Activated CD8-positive, alpha-beta T cell treated with anti-CD3 and anti-CD28 coated beads for 36 hours (primary cell): ENCODE measurements around the gene SLAMF1. TPM values are rescaled to one million over a fixed set of nuclear protein-coding genes. Genes with fewer than 3 reads are reported as not detected.
A peak's percentile ranks its signal among the peaks of the same experiment; 100 is the strongest.

Experiments
- ATAC-seq: fragments of 200-7000 bp; cut with Tn5 transposase; one replicate; pipeline ENCODE4 v1.10.0; 2021; ENCODE audit warnings: mild to moderate bottlenecking, moderate library complexity
- CTCF ChIA-PET: fragments of 350-600 bp; sonication (Branson Sonifier 250); formaldehyde crosslinking; loops from one replicate; lab custom pipeline; 2021; ENCODE audit warnings: antibody characterized with exemption; lab: Charles Lee
- POLR2A ChIA-PET: fragments of 350-600 bp; sonication (Branson Sonifier 250); formaldehyde crosslinking; loops from one replicate; lab custom pipeline; 2021; ENCODE audit warnings: antibody characterized with exemption; lab: Charles Lee
- DNase-seq: peaks from one replicate; pipeline ENCODE4 v3.0.0-alpha.2; 2020
- H3K27ac Mint-ChIP-seq: one replicate; pipeline ENCODE4 v1.8.0; 2021; ENCODE audit warnings: mild to moderate bottlenecking, mixed read lengths
- H3K27me3 Mint-ChIP-seq: one replicate; pipeline ENCODE4 v1.8.0; 2021; ENCODE audit warnings: mixed read lengths
- H3K36me3 Mint-ChIP-seq: one replicate; pipeline ENCODE4 v1.8.0; 2021; ENCODE audit warnings: low read depth, mixed read lengths
- H3K4me1 Mint-ChIP-seq: one replicate; pipeline ENCODE4 v1.8.0; 2021; ENCODE audit warnings: low read depth, mixed read lengths
- H3K4me3 Mint-ChIP-seq: one replicate; pipeline ENCODE4 v1.8.0; 2021; ENCODE audit warnings: mild to moderate bottlenecking, moderate library complexity, mixed read lengths
- H3K9me3 Mint-ChIP-seq: one replicate; pipeline ENCODE4 v1.8.0; 2021; ENCODE audit warnings: mixed read lengths
- CTCF ChIP-seq: fragments of 200-600 bp; IDR thresholded peaks from one replicate; pipeline ENCODE4 v1.8.0; 2022; ENCODE audit warnings: antibody characterized with exemption, mild to moderate bottlenecking
- intact Hi-C: fragments of 100-400 bp; cut with micrococcal nuclease; formaldehyde crosslinking; loops from one replicate; pipeline ENCODE4 v1.10.0; 2022
- total RNA-seq, 2 experiments: library from RNA; stranded (reverse); gene quantifications; one replicate each; pipeline ENCODE4 v1.2.3, GENCODE V29; 2021

The SLAMF1 gene
- total RNA-seq, 2 experiments from 2014 or later, result 65.9 to 67.8 TPM

- ATAC-seq (no peak), DNase-seq (no peak)
- intact Hi-C loops, result loop anchor here (2.0 to 5.0 kb wide), 4 partner anchors 40 to 270 kb away; partner anchors contain the start of gene ITLN2
- Mint-ChIP-seq H3K27me3 (no peaks in the 10 kb centered on the region), H3K4me3 (no peak overlapping the region), H3K36me3 (peaks cover 90% of the 10 kb centered on the region), H3K27ac (peak overlapping the region; percentile 95), H3K9me3 (peaks cover 3% of the 10 kb centered on the region), H3K4me1 (peaks cover 71% of the 10 kb centered on the region)
- POLR2A ChIA-PET, result interaction anchor here (0.8 to 5.3 kb wide), 5 partner anchors 24 to 74 kb away, joined by 3 to 43 read pairs (median 3); partner anchors contain the start of gene CD48
- CTCF ChIA-PET, result interaction anchor here (0.8 to 8.9 kb wide), 27 partner anchors 8 to 316 kb away, joined by 3 to 106 read pairs (median 4); partner anchors contain the start of genes CD48, ITLN2 and SLAMF7
- TF ChIP-seq CTCF, result no peak
Measured at GRCh38 chr1:160681891-160682140, 35.0 kb upstream of the SLAMF1 start.

- H3K4me3 Mint-ChIP-seq, result no peak overlapping the region
- peak; percentile 74 for ATAC-seq
- no peaks in the 10 kb centered on the region for H3K27me3 Mint-ChIP-seq
- peak; percentile 96 for DNase-seq
- peak; percentile 97 for TF ChIP-seq CTCF
- no peaks in the 10 kb centered on the region for H3K9me3 Mint-ChIP-seq
- H3K36me3 Mint-ChIP-seq, result peaks cover 85% of the 10 kb centered on the region
- intact Hi-C loops, result loop anchor here (5.0 kb wide), 3 partner anchors 41 to 271 kb away; partner anchors contain the start of gene ITLN2
- peak overlapping the region; percentile 95 for H3K27ac Mint-ChIP-seq
- CTCF ChIA-PET, result interaction anchor here (0.7 to 8.9 kb wide), 37 partner anchors 8 to 316 kb away, joined by 3 to 106 read pairs (median 4); partner anchors contain the start of genes CD48, ITLN2, SLAMF1 and SLAMF7
- POLR2A ChIA-PET, result interaction anchor here (0.6 to 5.3 kb wide), 14 partner anchors 8 to 501 kb away, joined by 3 to 43 read pairs (median 3); partner anchors contain the start of genes CD48 and SLAMF1
- H3K4me1 Mint-ChIP-seq, result peaks cover 67% of the 10 kb centered on the region
Measured at GRCh38 chr1:160681066-160681890, 34.4 kb upstream of the SLAMF1 start.

GRCh38 chr1:160680399-160680798 is 33.6 kb upstream of the SLAMF1 start:
- CTCF ChIA-PET, result interaction anchor here (0.8 to 8.9 kb wide), 21 partner anchors 7 to 310 kb away, joined by 3 to 106 read pairs (median 7); partner anchors contain the start of genes CD48 and SLAMF1
- Mint-ChIP-seq H3K27me3 (no peaks in the 10 kb centered on the region), H3K4me1 (peaks cover 66% of the 10 kb centered on the region), H3K36me3 (peaks cover 76% of the 10 kb centered on the region), H3K9me3 (no peaks in the 10 kb centered on the region), H3K4me3 (no peak overlapping the region), H3K27ac (peak overlapping the region; percentile 95)
- no peak for TF ChIP-seq CTCF
- ATAC-seq (no peak), DNase-seq (no peak)
- intact Hi-C loops, result loop anchor here (5.0 kb wide), 3 partner anchors 42 to 272 kb away; partner anchors contain the start of gene ITLN2
- POLR2A ChIA-PET, result interaction anchor here (1.0 to 4.0 kb wide), 10 partner anchors 9 to 99 kb away, joined by 3 to 21 read pairs (median 3); partner anchors contain the start of gene SLAMF1

GRCh38 chr1:160679893-160680292 is 33.0 kb upstream of the SLAMF1 start:
- peaks cover 63% of the 10 kb centered on the region for H3K4me1 Mint-ChIP-seq
- ChIA-PET CTCF (interaction anchor here (0.9 to 8.9 kb wide), 14 partner anchors 11 to 274 kb away, joined by 3 to 106 read pairs (median 16); partner anchors contain the start of genes CD48 and ITLN2), POLR2A (interaction anchor here (1.1 to 4.0 kb wide), 4 partner anchors 28 to 89 kb away, joined by 3 to 21 read pairs (median 4); partner anchors contain the start of gene SLAMF1)
- TF ChIP-seq CTCF, result no peak
- no peaks in the 10 kb centered on the region for H3K9me3 Mint-ChIP-seq
- intact Hi-C loops, result loop anchor here (5.0 kb wide), 3 partner anchors 42 to 272 kb away; partner anchors contain the start of gene ITLN2
- no peak for DNase-seq
- no peaks in the 10 kb centered on the region for H3K27me3 Mint-ChIP-seq
- H3K4me3 Mint-ChIP-seq, result no peak overlapping the region
- ATAC-seq, result no peak
- peak overlapping the region; percentile 30 for H3K27ac Mint-ChIP-seq
- H3K36me3 Mint-ChIP-seq, result peaks cover 71% of the 10 kb centered on the region
